TTC549 (cell line): ENCODE measurements around the gene PRDM4.

ENCODE experiments used
- FAIRE-seq: peaks from 2 replicates; lab custom pipeline; 2012; peaks lifted over from hg19 to GRCh38; lab: Jason Lieb, UNC

Gene PRDM4

GRCh38 chr12:107685360-107686248, 75.3 kb downstream of the PRDM4 start, which contains the start of gene PWP1:
Gene PWP1, plus strand, starts transcription at chr12:107685799. Its CDS starts 101 bp downstream, at chr12:107685900.
- FAIRE-seq: no peak

GRCh38 chr12:107684990-107685359, 76.0 kb downstream of the PRDM4 start:
- no peak for FAIRE-seq

- no peak for FAIRE-seq
Observed at GRCh38 chr12:107684029-107684795, 76.7 kb downstream of the PRDM4 start.
